Measurements from ENCODE around the gene ATF3.

Gene ATF3

GRCh38 chr1:212608392-212608958 lies at the start of gene ATF3:
Gene ATF3 (plus strand): TSS chr1:212608761. CDS start chr1:212615022, 6,261 bp downstream.
- peak; percentile 99 for DNase-seq (ENCODE audit: low read depth in 2 of 2)

- no peak for DNase-seq (ENCODE audit: low read depth in 2 of 2)
Measured at GRCh38 chr1:212559929-212560328, 48.6 kb upstream of the ATF3 start.

- DNase-seq (ENCODE audit: low read depth in 2 of 2) = no peak
Measured at GRCh38 chr1:212560933-212561460, 47.6 kb upstream of the ATF3 start.

GRCh38 chr1:212561501-212561931 lies 47.0 kb upstream of the ATF3 start:
- no peak for DNase-seq (ENCODE audit: low read depth in 2 of 2)

- no peak for DNase-seq (ENCODE audit: low read depth in 2 of 2)
Measured at GRCh38 chr1:212562771-212563170, 45.8 kb upstream of the ATF3 start.

- DNase-seq (ENCODE audit: low read depth in 2 of 2) = no peak
Measured at GRCh38 chr1:212565079-212565478, 43.5 kb upstream of the ATF3 start.

- no peak for DNase-seq (ENCODE audit: low read depth in 2 of 2)
Measured at GRCh38 chr1:212565571-212566305, 42.8 kb upstream of the ATF3 start.

- DNase-seq (ENCODE audit: low read depth in 2 of 2) = peak in 1 of 2 experiments; percentile 15
Measured at GRCh38 chr1:212566522-212567479, 41.8 kb upstream of the ATF3 start.

- no peak for DNase-seq (ENCODE audit: low read depth in 2 of 2)
Measured at GRCh38 chr1:212567638-212568037, 40.9 kb upstream of the ATF3 start.

GRCh38 chr1:212568978-212569537 lies 39.5 kb upstream of the ATF3 start:
- DNase-seq (ENCODE audit: low read depth in 2 of 2) = no peak

- no peak for DNase-seq (ENCODE audit: low read depth in 2 of 2)
Measured at GRCh38 chr1:212574732-212575131, 33.8 kb upstream of the ATF3 start.

GRCh38 chr1:212575333-212575732 lies 33.2 kb upstream of the ATF3 start:
- no peak for DNase-seq (ENCODE audit: low read depth in 2 of 2)

GRCh38 chr1:212578041-212578440 lies 30.5 kb upstream of the ATF3 start:
- no peak for DNase-seq (ENCODE audit: low read depth in 2 of 2)

- DNase-seq (ENCODE audit: low read depth in 2 of 2) = no peak
Measured at GRCh38 chr1:212581034-212581433, 27.5 kb upstream of the ATF3 start.

GRCh38 chr1:212582291-212582690 lies 26.3 kb upstream of the ATF3 start:
- no peak for DNase-seq (ENCODE audit: low read depth in 2 of 2)

- no peak for DNase-seq (ENCODE audit: low read depth in 2 of 2)
Measured at GRCh38 chr1:212582808-212583615, 25.5 kb upstream of the ATF3 start.

- DNase-seq (ENCODE audit: low read depth in 2 of 2) = no peak
Measured at GRCh38 chr1:212583643-212584042, 24.9 kb upstream of the ATF3 start.

- no peak for DNase-seq (ENCODE audit: low read depth in 2 of 2)
Measured at GRCh38 chr1:212584092-212584886, 24.3 kb upstream of the ATF3 start.

GRCh38 chr1:212585210-212585609 lies 23.4 kb upstream of the ATF3 start:
- DNase-seq (ENCODE audit: low read depth in 2 of 2) = no peak
